H1 (cell line): ENCODE measurements around the gene CPPED1.

Experiments
- ASH2L ChIP-seq: fragments of 200-600, 300-600 bp; sonication (generic); IDR thresholded peaks from one replicate; pipeline ENCODE4 v1.7.1; 2017; ENCODE audit warnings: low read length
- CHD2 ChIP-seq: IDR thresholded peaks from 2 replicates; pipeline ENCODE4 v1.6.1; 2012; ENCODE audit warnings: low read length, improper control_type of control experiment
- CTCF ChIP-seq, 3 experiments: IDR thresholded peaks; 1 replicate in 2 of 3; 2 replicates in 1 of 3; pipeline versions ENCODE4 v1.5.1 to v1.6.1; 2011; ENCODE audit warnings: low read length in 3 of 3, mild to moderate bottlenecking in 3 of 3, inconsistent platforms in 2 of 3, low read depth in 1 of 3, moderate library complexity in 1 of 3; ENCODE audit not compliant: insufficient read depth in 1 of 3; ENCODE audit errors: control extremely low read depth in 1 of 3
- EZH2 ChIP-seq: fragments of 200-600 bp; sonication (generic); IDR thresholded peaks from 2 replicates; pipeline ENCODE4 v1.7.1; 2012; ENCODE audit warnings: low read depth, mild to moderate bottlenecking, moderate library complexity, low read length, inconsistent platforms; ENCODE audit not compliant: severe bottlenecking
- FOSL1 ChIP-seq: IDR thresholded peaks from 2 replicates; pipeline ENCODE4 v1.6.1; 2011; ENCODE audit warnings: mild to moderate bottlenecking, low read depth, low read length, moderate library complexity; ENCODE audit not compliant: insufficient read depth
- POLR2A ChIP-seq, 2 experiments: IDR thresholded peaks; 1 replicate in 1 of 2; 2 replicates in 1 of 2; pipeline ENCODE4 v1.6.1; 2011; ENCODE audit warnings: low read depth in 2 of 2, low read length in 2 of 2, mild to moderate bottlenecking in 2 of 2; ENCODE audit errors: control extremely low read depth in 1 of 2
- POLR2AphosphoS5 ChIP-seq: IDR thresholded peaks from 2 replicates; pipeline ENCODE4 v1.6.1; 2011; ENCODE audit warnings: low read depth, low read length
- RAD21 ChIP-seq, 2 experiments: IDR thresholded peaks in 1 of 2; conservative IDR thresholded peaks in 1 of 2; 2 replicates each; pipeline ENCODE4 v1.6.1; 2011; ENCODE audit warnings: low read depth in 2 of 2, low read length in 2 of 2, improper control_type of control experiment in 1 of 2, inconsistent platforms in 1 of 2, mild to moderate bottlenecking in 1 of 2, moderate library complexity in 1 of 2
- RXRA ChIP-seq: IDR thresholded peaks from 2 replicates; pipeline ENCODE4 v1.6.1; 2011; ENCODE audit warnings: low read depth, mild to moderate bottlenecking, low read length, moderate library complexity; ENCODE audit not compliant: insufficient read depth

GRCh38 chr16:12639044-12639443 lies 164.6 kb downstream of the CPPED1 start:
- TF ChIP-seq EZH2 (no peak), CTCF (IDR thresholded peaks at IDR 0.05; ENCODE audit: control extremely low read depth in 1 of 3, insufficient read depth in 1 of 3, low read depth in 1 of 3, low read length in 3 of 3) (no peak), CHD2 (no peak), POLR2AphosphoS5 (no peak), RAD21 (IDR thresholded peaks at IDR 0.05 in 1 of 2, conservative IDR thresholded peaks at IDR 0.05 in 1 of 2; ENCODE audit: low read depth in 2 of 2, low read length in 2 of 2) (no peak), RXRA (no peak), ASH2L (no peak), FOSL1 (no peak), POLR2A (IDR thresholded peaks at IDR 0.05; ENCODE audit: control extremely low read depth in 1 of 2, low read depth in 2 of 2, low read length in 2 of 2) (no peak)
